Measurements from ENCODE around the gene ABL2. TPM values are rescaled to one million over a fixed set of nuclear protein-coding genes. Genes with fewer than 3 reads are reported as not detected.

ABL2 gene
- total and polyA plus RNA-seq, 9 of the 15 experiments (the other 6 are each of a cell fraction or from before 2014, with no cell fraction given), result 1.4 to 15.0 (median 8.6) TPM

GRCh38 chr1:179108644-179109043 is 120.8 kb downstream of the ABL2 start:
- H3K9me1 ChIP-seq (ENCODE audit: control insufficient read depth, insufficient read depth, low read length), result no peaks in the 10 kb centered on the region
- in situ Hi-C loops (cut with MboI), result no loop called here
- POLR2A ChIA-PET, result interaction anchor here (0.6 to 1.7 kb wide), 3 partner anchors 12 to 398 kb away, joined by 3 to 7 read pairs (median 4); no protein-coding TSS in a partner anchor
- H3K9me3 ChIP-seq (replicated peaks; ENCODE audit: control insufficient read depth, insufficient read depth, low read depth, low read length), result no peaks in the 10 kb centered on the region
- peaks cover 56% of the 10 kb centered on the region for H3K36me3 ChIP-seq (ENCODE audit: control insufficient read depth, insufficient read depth, low read length)
- no peak for DNase-seq (ENCODE audit: extremely low read depth in 1 of 4, low spot score in 3 of 4)
- H3K4me1 ChIP-seq (replicated peaks in 1 of 2; ENCODE audit: control insufficient read depth in 2 of 2, insufficient read depth in 2 of 2, low read length in 2 of 2), result no peaks in the 10 kb centered on the region
- H2AFZ ChIP-seq (ENCODE audit: low read depth, low read length), result no peak overlapping the region
- H3K27me3 ChIP-seq (ENCODE audit: control insufficient read depth in 2 of 2, insufficient read depth in 2 of 2, low read length in 2 of 2), result no peaks in the 10 kb centered on the region
- H3K4me2 ChIP-seq (ENCODE audit: insufficient read depth, low read length), result no peak overlapping the region
- intact Hi-C loops (cut with micrococcal nuclease), result no loop called here
- no peak for FAIRE-seq
- no TSS peak for BruUV-seq (replicated peaks)
- H3K79me2 ChIP-seq (ENCODE audit: control insufficient read depth, insufficient read depth, low read length), result no peaks in the 10 kb centered on the region
- TF ChIP-seq CHD2 (IDR thresholded peaks at IDR 0.05; ENCODE audit: low read depth, low read length) (no peak), RFX1 (IDR thresholded peaks at IDR 0.05) (no peak), ETV5 (CRISPR knock-in tag; IDR thresholded peaks at IDR 0.05; ENCODE audit: low read depth) (no peak), PHF21A (IDR thresholded peaks at IDR 0.05; ENCODE audit: borderline replicate concordance, low read depth) (no peak)
- TF ChIP-seq, protein P1, sequence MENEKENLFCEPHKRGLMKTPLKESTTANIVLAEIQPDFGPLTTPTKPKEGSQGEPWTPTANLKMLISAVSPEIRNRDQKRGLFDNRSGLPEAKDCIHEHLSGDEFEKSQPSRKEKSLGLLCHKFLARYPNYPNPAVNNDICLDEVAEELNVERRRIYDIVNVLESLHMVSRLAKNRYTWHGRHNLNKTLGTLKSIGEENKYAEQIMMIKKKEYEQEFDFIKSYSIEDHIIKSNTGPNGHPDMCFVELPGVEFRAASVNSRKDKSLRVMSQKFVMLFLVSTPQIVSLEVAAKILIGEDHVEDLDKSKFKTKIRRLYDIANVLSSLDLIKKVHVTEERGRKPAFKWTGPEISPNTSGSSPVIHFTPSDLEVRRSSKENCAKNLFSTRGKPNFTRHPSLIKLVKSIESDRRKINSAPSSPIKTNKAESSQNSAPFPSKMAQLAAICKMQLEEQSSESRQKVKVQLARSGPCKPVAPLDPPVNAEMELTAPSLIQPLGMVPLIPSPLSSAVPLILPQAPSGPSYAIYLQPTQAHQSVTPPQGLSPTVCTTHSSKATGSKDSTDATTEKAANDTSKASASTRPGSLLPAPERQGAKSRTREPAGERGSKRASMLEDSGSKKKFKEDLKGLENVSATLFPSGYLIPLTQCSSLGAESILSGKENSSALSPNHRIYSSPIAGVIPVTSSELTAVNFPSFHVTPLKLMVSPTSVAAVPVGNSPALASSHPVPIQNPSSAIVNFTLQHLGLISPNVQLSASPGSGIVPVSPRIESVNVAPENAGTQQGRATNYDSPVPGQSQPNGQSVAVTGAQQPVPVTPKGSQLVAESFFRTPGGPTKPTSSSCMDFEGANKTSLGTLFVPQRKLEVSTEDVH (IDR thresholded peaks at IDR 0.05; ENCODE audit: low read depth, partially characterized antibody), result no peak
- 96% methylated on average over 2 of the region's 2 CpGs for WGBS (ENCODE audit: insufficient coverage, low coverage, missing lambda C conversion rate)
- H3K27ac ChIP-seq (ENCODE audit: extremely low read depth, low read depth, low read length), result no peak overlapping the region
- no peak overlapping the region for H3K4me3 ChIP-seq
- ATAC-seq, result no peak
- H3K9ac ChIP-seq (ENCODE audit: insufficient read depth in 1 of 2, low read depth in 2 of 2, low read length in 2 of 2), result no peak overlapping the region
- H4K20me1 ChIP-seq (replicated peaks; ENCODE audit: control insufficient read depth, insufficient read depth, low read length), result no peaks in the 10 kb centered on the region
- CTCF ChIA-PET (ENCODE audit: low intra/inter-chr PET ratio), result no interaction called here
